SK-N-SH (cell line): ENCODE results near the gene UBN1. TPM values are rescaled to one million over a fixed set of nuclear protein-coding genes. Genes with fewer than 3 reads are reported as not detected.

Experiments used
- CTCF ChIA-PET: fragments of 300-600, 350-600 bp; formaldehyde crosslinking; extraction: SDS; loops from one replicate; lab custom pipeline; 2021; lab: Yijun Ruan, JAX
- POLR2A ChIA-PET: fragments of 350-600 bp; sonication (Branson Sonifier 250); formaldehyde crosslinking; extraction: SDS; loops from one replicate; lab custom pipeline; 2020; ENCODE audit warnings: antibody characterized with exemption, inconsistent platforms; lab: Yijun Ruan, JAX
- DNase-seq: peaks from one replicate; pipeline ENCODE4 v3.0.0; 2012
- H2AFZ ChIP-seq: fragments of 200-600 bp; sonication (generic); 2 replicates; pipeline ENCODE4 v1.8.1; 2016; ENCODE audit warnings: antibody characterized with exemption, mild to moderate bottlenecking, low read depth
- H3F3A ChIP-seq: fragments of 200-600 bp; sonication (generic); replicated peaks from 2 replicates; pipeline ENCODE3; 2016; ENCODE audit warnings: antibody characterized with exemption, mild to moderate bottlenecking; ENCODE audit not compliant: insufficient read depth
- H3K27ac ChIP-seq, 2 experiments: fragments of 200-500 bp in 1 of 2; fragments of 200-600 bp in 1 of 2; sonication (Bioruptor generic) in 1 of 2; sonication (generic), shearing (Covaris generic) in 1 of 2; 2 replicates each; pipeline versions ENCODE4 v1.5.1 to v1.6.1; 2014 to 2016; ENCODE audit warnings: low read depth in 2 of 2, inconsistent platforms in 1 of 2, low read length in 1 of 2, mild to moderate bottlenecking in 1 of 2, mixed read lengths in 1 of 2
- H3K27me3 ChIP-seq: fragments of 200-600 bp; sonication (generic), shearing (Covaris generic); 2 replicates; pipeline ENCODE4 v1.6.1; 2016; ENCODE audit warnings: mixed run types; ENCODE audit not compliant: insufficient read depth
- H3K36me3 ChIP-seq, 2 experiments: fragments of 200-500 bp in 1 of 2; fragments of 200-600 bp in 1 of 2; sonication (Bioruptor generic) in 1 of 2; sonication (generic) in 1 of 2; replicated peaks in 1 of 2; 2 replicates each; pipeline versions ENCODE3 to v1.5.1; 2014 to 2016; ENCODE audit warnings: low read length in 1 of 2, mild to moderate bottlenecking in 1 of 2; ENCODE audit not compliant: insufficient read depth in 2 of 2, control insufficient read depth in 1 of 2
- H3K4me1 ChIP-seq, 2 experiments: fragments of 200-500 bp in 1 of 2; fragments of 200-600 bp in 1 of 2; sonication (Bioruptor generic) in 1 of 2; sonication (generic), shearing (Covaris generic) in 1 of 2; 2 replicates each; pipeline versions ENCODE4 v1.5.1 to v1.6.1; 2014 to 2016; ENCODE audit warnings: low read depth in 1 of 2, low read length in 1 of 2, mixed run types in 1 of 2; ENCODE audit not compliant: insufficient read depth in 2 of 2, control insufficient read depth in 1 of 2
- H3K4me2 ChIP-seq: fragments of 200-600 bp; sonication (generic), shearing (Covaris generic); 2 replicates; pipeline ENCODE4 v1.6.1; 2017; ENCODE audit warnings: mixed run types
- H3K4me3 ChIP-seq, 2 experiments: fragments of 200-500 bp in 1 of 2; fragments of 200-600 bp in 1 of 2; sonication (Bioruptor generic) in 1 of 2; sonication (generic), shearing (Covaris generic) in 1 of 2; 2 replicates each; pipeline versions ENCODE4 v1.5.1 to v1.8.1; 2014 to 2016; ENCODE audit warnings: low read depth in 2 of 2, inconsistent platforms in 1 of 2, low read length in 1 of 2, mild to moderate bottlenecking in 1 of 2, mixed read lengths in 1 of 2, moderate library complexity in 1 of 2
- H3K79me2 ChIP-seq: fragments of 200-600 bp; sonication (generic); 2 replicates; pipeline ENCODE4 v1.8.1; 2017; ENCODE audit warnings: mild to moderate bottlenecking; ENCODE audit not compliant: insufficient read depth
- H3K9ac ChIP-seq: fragments of 200-600 bp; sonication (generic); 2 replicates; pipeline ENCODE4 v1.6.1; 2017; ENCODE audit warnings: mixed run types
- H3K9me2 ChIP-seq: fragments of 200-600 bp; sonication (generic); 2 replicates; pipeline ENCODE4 v1.6.1; 2017; ENCODE audit warnings: mixed run types
- H3K9me3 ChIP-seq: fragments of 200-600 bp; sonication (generic); 2 replicates; pipeline ENCODE4 v1.6.1; 2017; ENCODE audit warnings: mixed run types, mild to moderate bottlenecking, moderate library complexity
- H4K20me1 ChIP-seq: fragments of 200-600 bp; sonication (generic); 2 replicates; pipeline ENCODE4 v1.6.1; 2017; ENCODE audit warnings: mild to moderate bottlenecking, mixed run types; ENCODE audit not compliant: insufficient read depth
- MEF2A ChIP-seq: IDR thresholded peaks from 2 replicates; pipeline ENCODE4 v1.4.0; 2012; ENCODE audit warnings: low read depth, borderline replicate concordance
- MXI1 ChIP-seq: IDR thresholded peaks from 2 replicates; pipeline ENCODE4 v1.6.1; 2012; ENCODE audit warnings: mild to moderate bottlenecking, low read depth, low read length, improper control_type of control experiment
- REST ChIP-seq: IDR thresholded peaks from 2 replicates; pipeline ENCODE4 v1.6.1; 2012; ENCODE audit warnings: mild to moderate bottlenecking, low read depth, low read length, moderate library complexity
- USF1 ChIP-seq: IDR thresholded peaks from 2 replicates; pipeline ENCODE4 v1.4.0; 2012; ENCODE audit warnings: low read depth, borderline replicate concordance
- YY1 ChIP-seq: IDR thresholded peaks from 2 replicates; pipeline ENCODE4 v1.4.0; 2012; ENCODE audit warnings: low read depth, mild to moderate bottlenecking
- WGBS: methylation state at CpG from one replicate; pipeline ENCODE4 v1.1.6; 2017; ENCODE audit warnings: low lambda C conversion rate; 5-methylcytosine and 5-hydroxymethylcytosine counted together
- polyA plus RNA-seq, 3 experiments: library from polyadenylated mRNA; depleted of rRNA; stranded (reverse); fragments of >200 nt; gene quantifications; 2 replicates each; pipeline ENCODE4 v1.2.3, GENCODE V29; 2012
- TF ChIP-seq, protein P1 (sequence below): fragments of 200-600 bp; sonication (generic); IDR thresholded peaks from 2 replicates; pipeline ENCODE4 v1.6.1; 2017; ENCODE audit warnings: antibody characterized with exemption, mild to moderate bottlenecking, moderate library complexity
- TF ChIP-seq, protein P2 (sequence below): fragments of 150-350 bp; IDR thresholded peaks from 2 replicates; pipeline ENCODE4 v1.6.1; 2017; ENCODE audit warnings: antibody characterized with exemption, low read length, low read depth, borderline replicate concordance

UBN1 gene
- polyA plus RNA-seq, 1 of the 3 experiments (the other 2 are of a cell fraction) = 10.9 TPM

- H3K9me3 ChIP-seq = no peaks in the 10 kb centered on the region
- 90% methylated on average over 11 of the region's 11 CpGs for WGBS
- no peaks in the 10 kb centered on the region for H3K9me2 ChIP-seq
- peaks cover 2% of the 10 kb centered on the region; the same call in 1 of the 2 replicates for H3K79me2 ChIP-seq
- POLR2A ChIA-PET = no interaction called here
- no peaks in the 10 kb centered on the region for H3K4me1 ChIP-seq
- H4K20me1 ChIP-seq = no peaks in the 10 kb centered on the region
- H2AFZ ChIP-seq = no peak overlapping the region
- H3K9ac ChIP-seq = no peak overlapping the region
- H3K36me3 ChIP-seq = peaks cover 51 to 77% of the 10 kb centered on the region in 2 experiments
- H3K4me3 ChIP-seq = no peak overlapping the region
- CTCF ChIA-PET = no interaction called here
- no peak overlapping the region for H3K4me2 ChIP-seq
- TF ChIP-seq, protein P1, sequence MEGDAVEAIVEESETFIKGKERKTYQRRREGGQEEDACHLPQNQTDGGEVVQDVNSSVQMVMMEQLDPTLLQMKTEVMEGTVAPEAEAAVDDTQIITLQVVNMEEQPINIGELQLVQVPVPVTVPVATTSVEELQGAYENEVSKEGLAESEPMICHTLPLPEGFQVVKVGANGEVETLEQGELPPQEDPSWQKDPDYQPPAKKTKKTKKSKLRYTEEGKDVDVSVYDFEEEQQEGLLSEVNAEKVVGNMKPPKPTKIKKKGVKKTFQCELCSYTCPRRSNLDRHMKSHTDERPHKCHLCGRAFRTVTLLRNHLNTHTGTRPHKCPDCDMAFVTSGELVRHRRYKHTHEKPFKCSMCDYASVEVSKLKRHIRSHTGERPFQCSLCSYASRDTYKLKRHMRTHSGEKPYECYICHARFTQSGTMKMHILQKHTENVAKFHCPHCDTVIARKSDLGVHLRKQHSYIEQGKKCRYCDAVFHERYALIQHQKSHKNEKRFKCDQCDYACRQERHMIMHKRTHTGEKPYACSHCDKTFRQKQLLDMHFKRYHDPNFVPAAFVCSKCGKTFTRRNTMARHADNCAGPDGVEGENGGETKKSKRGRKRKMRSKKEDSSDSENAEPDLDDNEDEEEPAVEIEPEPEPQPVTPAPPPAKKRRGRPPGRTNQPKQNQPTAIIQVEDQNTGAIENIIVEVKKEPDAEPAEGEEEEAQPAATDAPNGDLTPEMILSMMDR = no peak
- no peak for TF ChIP-seq YY1
- TF ChIP-seq, protein P2, sequence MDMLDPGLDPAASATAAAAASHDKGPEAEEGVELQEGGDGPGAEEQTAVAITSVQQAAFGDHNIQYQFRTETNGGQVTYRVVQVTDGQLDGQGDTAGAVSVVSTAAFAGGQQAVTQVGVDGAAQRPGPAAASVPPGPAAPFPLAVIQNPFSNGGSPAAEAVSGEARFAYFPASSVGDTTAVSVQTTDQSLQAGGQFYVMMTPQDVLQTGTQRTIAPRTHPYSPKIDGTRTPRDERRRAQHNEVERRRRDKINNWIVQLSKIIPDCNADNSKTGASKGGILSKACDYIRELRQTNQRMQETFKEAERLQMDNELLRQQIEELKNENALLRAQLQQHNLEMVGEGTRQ = no peak
- no peak for TF ChIP-seq MXI1
- TF ChIP-seq MEF2A = no peak
- TF ChIP-seq REST = no peak
- TF ChIP-seq USF1 = no peak
- TF ChIP-seq, all 33 proteins: peak for 0
- Histone ChIP-seq H3K27ac (no peak overlapping the region), H3F3A (peaks cover 4% of the 10 kb centered on the region), H3K27me3 (no peaks in the 10 kb centered on the region)
- DNase-seq = no peak
These were observed 18.5 kb upstream of the UBN1 start for GRCh38 chr16:4828567-4829321.
